Measurements from ENCODE around the gene C17orf58.
A peak's percentile ranks its signal among the peaks of the same experiment; 100 is the strongest.
"Not testable (repeated sequence)": the region's sequence is repeated elsewhere in the genome, so short reads cannot be mapped to it uniquely, and the experiment has no call there.

Gene C17orf58

GRCh38 chr17:67996301-67997171 lies at the start of gene C17orf58:
TSS of gene C17orf58 (minus strand) at chr17:67996469. CDS start at chr17:67996198, 271 bp downstream.
- not testable (repeated sequence) for DNase-seq (ENCODE audit: low read depth in 2 of 2)

GRCh38 chr17:68036304-68037147 lies 40.3 kb upstream of the C17orf58 start:
- DNase-seq (ENCODE audit: low read depth in 2 of 2), result no peak

DNA sequence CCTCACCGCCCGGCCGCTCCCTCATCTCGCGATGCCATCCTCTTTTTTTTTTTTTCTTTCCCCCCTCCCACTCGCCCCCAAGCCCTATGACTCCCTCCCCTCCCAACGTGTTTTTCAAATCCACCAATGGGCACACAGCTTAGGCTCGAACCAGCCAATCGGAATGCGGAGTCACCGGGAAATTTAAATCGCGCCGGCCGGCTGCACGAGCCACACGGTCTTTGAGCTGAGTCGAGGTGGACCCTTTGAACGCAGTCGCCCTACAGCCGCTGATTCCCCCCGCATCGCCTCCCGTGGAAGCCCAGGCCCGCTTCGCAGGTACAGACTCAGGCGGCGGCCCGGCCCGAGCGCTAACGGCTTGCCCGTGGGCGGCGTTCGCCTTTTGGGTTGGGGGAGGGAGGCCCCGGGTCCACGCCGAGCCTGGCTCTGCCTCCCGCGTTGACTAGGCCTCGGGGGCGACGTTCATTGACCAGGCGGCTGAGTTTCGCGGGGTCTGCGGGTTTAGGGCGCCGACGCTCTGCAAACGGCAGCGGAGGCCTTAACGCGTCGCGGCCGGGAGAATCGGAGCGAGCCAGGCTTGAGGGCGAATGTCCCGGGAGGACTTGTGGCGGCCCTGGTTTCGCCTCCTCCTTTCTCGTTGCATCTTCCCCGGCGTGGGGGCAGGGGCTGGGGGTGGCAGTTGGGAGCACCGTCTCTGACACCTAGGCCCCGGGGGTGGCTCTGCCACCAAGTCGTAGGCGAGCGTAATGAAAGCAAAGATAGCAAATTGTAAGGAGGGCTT lies 39.4 kb upstream of the C17orf58 start, which contains the start of gene KPNA2:
Gene KPNA2 (plus strand): TSS at position 213 of the 781 bp plus-strand sequence. CDS start 1,398 bp downstream, outside the sequence.
- DNase-seq (ENCODE audit: low read depth in 2 of 2), result peak; percentile 83

DNA sequence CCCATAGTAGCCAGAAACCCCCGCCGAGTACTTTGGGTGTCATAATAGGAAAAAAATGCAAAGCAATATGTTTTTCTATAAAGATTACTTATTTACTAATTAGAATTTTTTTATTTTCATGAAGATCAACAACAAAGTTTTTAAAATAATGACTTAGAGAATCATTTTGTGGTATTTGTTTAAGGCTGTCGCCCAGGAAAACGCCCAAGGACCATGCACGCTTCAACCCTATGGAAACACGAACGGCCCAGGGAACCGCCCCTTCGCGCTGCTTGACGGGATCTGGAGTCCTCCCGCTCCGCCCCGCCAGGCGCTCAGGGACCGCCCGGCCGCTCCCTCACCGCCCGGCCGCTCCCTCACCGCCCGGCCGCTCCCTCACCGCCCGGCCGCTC lies 38.9 kb upstream of the C17orf58 start:
- DNase-seq (ENCODE audit: low read depth in 2 of 2), result peak; percentile 88 to 89

- DNase-seq (ENCODE audit: low read depth in 2 of 2), result no peak
These were observed 38.1 kb upstream of the C17orf58 start for GRCh38 chr17:68034452-68034776.

GRCh38 chr17:68033636-68034451 lies 37.6 kb upstream of the C17orf58 start:
- DNase-seq (ENCODE audit: low read depth in 2 of 2), result no peak

DNA sequence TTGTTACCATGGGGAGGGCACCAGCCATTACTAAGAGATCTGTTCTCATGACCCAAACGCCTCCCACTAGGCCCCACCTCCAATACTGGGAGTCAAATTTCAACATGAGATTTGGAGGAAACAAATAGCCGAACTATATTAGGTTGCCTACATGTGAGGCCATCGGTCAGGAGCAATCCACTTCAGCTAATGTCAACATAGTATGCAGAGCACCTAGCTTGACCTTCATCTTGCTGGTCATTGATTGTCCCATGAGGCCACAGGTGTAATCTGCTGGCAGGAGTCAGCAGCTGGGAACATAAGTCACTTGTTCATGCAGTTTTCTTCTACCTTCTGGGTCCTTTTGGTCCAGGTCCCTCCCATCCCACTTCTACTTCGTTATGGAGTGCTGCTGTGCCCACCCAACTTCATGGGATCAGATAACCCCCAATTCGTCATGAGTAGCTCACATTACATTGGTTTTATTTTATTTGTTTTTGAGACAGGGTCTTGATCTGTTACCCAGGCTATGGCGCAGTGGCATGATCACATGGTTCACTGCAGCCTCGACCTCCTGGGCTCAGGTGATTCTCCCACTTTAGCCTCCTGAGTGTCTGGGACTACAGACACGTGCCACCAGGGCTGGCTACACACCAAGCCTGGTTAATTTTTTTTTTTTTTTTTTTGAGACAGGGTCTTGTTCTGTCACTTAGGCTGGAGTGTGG lies 33.4 kb upstream of the C17orf58 start:
- DNase-seq (ENCODE audit: low read depth in 2 of 2), result no peak

DNA sequence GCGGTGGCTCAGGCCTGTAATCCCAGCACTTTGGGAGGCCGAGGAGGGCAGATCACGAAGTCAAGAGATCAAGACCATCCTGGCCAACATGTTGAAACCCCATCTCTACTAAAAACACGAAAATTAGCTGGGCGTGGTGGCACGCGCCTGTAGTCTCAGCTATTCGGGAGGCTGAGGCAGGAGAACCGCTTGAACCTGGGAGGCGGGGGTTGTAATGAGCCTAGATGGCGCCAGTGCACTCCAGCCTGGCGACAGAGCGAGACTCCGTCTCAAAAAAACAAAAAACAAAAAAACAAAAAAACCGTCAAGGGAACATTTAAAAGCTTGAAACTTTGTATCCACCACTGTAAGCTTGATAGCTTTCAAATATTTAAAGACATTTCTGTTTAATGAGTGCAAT lies 26.3 kb upstream of the C17orf58 start:
- DNase-seq (ENCODE audit: low read depth in 2 of 2), result not testable (repeated sequence)

GRCh38 chr17:68021963-68022362 lies 25.7 kb upstream of the C17orf58 start:
- DNase-seq (ENCODE audit: low read depth in 2 of 2), result no peak

DNA sequence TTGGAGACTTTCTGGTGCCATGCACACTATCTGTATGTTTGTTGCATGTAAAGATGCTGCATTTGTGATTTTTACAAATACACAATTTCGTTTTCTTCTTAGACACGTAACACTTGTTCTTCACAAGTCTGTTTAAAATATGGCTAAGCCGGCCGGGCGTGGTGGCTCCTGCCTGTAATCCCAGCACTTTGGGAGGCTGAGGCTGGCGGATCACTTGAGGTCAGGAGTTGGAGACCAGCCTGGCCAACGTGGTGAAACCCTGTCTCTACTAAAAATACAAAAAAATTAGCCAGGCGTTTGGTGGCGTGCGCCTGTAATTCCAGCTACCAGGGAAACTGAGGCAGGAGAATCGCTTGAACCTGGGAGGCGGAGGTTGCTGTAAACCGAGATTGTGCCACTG lies 24.5 kb upstream of the C17orf58 start:
- not testable (repeated sequence) for DNase-seq (ENCODE audit: low read depth in 2 of 2)

GRCh38 chr17:68020409-68020756 lies 24.1 kb upstream of the C17orf58 start:
- no peak for DNase-seq (ENCODE audit: low read depth in 2 of 2)

GRCh38 chr17:68019675-68020408 lies 23.6 kb upstream of the C17orf58 start:
- peak; percentile 96 to 98 for DNase-seq (ENCODE audit: low read depth in 2 of 2)

GRCh38 chr17:68019336-68019674 lies 23.0 kb upstream of the C17orf58 start:
- no peak for DNase-seq (ENCODE audit: low read depth in 2 of 2)

DNA sequence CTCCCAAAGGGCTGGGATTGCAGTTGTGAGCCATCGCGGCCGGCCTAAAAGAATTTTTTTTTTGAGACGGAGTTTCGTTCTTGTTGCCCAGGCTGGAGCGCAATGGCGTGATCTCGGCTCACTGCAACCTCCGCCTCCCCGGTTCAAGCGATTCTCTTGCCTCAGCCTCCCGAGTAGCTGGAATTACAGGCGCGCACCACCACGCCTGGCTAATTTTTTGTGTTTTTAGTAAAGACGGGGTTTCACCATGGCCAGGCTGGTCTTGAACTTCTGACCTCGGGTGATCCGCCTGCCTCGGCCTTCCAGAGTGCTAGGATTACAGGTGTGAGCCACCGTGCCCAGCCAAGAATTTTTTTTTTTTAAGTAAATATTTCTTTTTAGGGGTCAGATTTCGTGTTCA lies 22.2 kb upstream of the C17orf58 start:
- not testable (repeated sequence) for DNase-seq (ENCODE audit: low read depth in 2 of 2)

GRCh38 chr17:68016838-68017237 lies 20.6 kb upstream of the C17orf58 start:
- DNase-seq (ENCODE audit: low read depth in 2 of 2), result no peak

- no peak for DNase-seq (ENCODE audit: low read depth in 2 of 2)
These were observed 18.9 kb upstream of the C17orf58 start for GRCh38 chr17:68015081-68015723.

DNA sequence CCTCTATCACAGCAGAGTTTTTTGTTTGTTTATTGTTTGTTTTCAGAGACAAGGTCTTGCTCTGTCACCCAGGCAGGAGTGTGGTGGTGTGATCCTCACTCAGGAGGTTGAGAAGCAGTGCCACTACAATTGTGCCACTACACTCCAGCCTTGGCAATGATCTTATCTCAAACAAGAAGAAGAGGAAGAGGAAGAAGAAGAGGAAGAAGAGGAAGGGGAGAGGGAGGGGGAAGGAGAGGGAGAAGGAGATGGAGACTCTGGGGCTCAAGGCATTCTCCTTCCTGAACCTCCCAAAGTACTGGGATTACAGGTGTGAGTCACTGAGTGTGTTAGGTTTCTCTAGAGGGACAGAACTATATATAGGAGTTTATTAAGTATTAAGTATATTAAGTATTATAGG lies 17.1 kb upstream of the C17orf58 start:
- DNase-seq (ENCODE audit: low read depth in 2 of 2), result no peak

GRCh38 chr17:68011199-68011665 lies 15.0 kb upstream of the C17orf58 start:
- peak; percentile 61 to 63 for DNase-seq (ENCODE audit: low read depth in 2 of 2)

- no peak for DNase-seq (ENCODE audit: low read depth in 2 of 2)
These were observed 10.5 kb upstream of the C17orf58 start for GRCh38 chr17:68006797-68007196.

Measured in stimulated activated CD8-positive, alpha-beta memory T cell treated with anti-CD3 and anti-CD28 coated beads, Interleukin-2, amount 100 ng/mL, for 48 hours (primary cell).